ENCODE data around the gene SLC2A11.
A peak's percentile ranks its signal among the peaks of the same experiment; 100 is the strongest.

SLC2A11 gene

DNA sequence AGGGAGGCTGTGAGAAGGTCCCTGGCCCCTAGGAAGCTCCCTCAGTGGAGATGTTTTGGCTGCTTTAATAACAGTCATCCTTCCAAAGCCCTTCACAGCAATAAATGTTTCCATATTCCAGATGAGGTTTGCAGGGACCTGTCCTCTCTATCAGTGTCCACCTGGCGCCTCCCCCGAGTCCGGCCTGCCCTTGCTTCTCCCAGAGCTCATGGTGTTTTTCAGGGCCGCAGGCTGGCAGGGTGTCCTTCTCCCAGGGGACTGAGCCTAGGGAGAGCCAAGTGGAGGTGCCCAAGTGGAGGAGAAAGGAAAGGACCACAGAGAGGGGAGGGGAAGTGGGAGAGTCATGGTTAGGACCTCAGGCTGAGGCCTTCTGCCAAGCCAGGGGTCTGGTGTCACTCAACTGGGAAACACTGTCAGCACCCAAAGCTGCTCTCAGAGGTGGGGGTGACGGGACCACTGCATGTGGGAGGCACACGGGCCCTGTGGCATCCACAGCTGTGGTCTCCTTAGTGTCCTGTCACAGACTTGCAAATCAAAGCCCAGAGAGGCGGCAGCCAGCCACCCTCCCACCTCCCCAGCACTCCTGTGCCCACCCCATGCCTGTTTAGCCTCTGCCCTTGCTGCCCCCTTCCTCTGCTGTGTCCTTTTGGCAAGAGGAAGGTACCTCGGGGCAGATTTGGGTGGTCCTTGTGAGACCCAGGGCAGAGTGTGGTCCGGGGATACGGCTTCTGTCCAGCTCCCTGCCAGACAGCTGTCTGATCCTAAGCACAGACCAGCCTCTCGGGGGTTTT is 25.3 kb upstream of the SLC2A11 start:
- DNase-seq = no peak

DNA sequence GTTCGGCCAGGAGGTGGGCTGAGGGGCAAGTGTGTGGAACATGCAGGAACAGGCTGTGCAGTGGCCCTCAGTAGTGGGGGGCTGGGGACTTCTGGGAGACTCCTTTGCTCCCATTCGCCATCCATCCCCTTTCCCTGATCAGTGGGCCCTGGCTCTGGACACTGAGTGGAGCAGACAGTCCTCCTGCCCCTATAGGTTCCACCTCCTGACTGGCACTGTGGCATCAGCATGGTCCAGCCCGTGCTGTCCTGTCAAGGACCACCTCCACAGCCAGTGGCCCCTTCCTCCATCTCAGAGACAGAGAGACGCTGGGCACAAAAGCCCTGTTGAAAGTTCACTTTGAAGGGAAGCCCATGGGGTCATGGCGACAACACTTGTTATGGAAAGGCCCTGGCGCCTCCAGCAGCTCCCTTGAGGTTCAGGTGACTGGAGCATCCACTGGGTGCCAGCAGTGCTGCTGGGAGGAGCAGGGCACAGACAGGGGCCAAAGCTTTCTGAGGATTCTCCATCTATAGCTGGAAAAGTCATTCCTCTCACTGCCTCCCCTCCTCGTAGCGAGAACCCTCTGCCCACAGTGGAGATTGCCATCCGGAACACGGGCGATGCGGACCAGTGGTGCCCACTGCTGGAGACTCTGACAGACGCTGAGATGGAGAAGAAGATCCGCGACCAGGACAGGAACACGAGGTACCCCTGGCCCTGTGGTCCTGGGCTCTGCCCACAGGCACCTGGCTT is 24.5 kb upstream of the SLC2A11 start:
- DNase-seq = no peak

DNA sequence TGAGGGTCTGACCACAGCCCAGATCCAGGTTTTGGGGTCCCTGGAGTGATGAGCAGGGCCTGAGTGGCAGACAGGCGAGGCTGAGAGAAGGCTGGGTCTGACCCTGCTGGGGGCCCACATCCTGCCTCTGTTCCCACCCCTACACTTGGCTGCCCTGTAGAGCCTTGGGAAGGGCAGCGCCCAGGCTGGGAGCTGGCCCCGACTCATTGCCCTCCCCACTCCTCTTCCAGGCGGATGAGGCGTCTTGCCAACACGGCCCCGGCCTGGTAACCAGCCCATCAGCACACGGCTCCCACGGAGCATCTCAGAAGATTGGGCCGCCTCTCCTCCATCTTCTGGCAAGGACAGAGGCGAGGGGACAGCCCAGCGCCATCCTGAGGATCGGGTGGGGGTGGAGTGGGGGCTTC is 23.8 kb upstream of the SLC2A11 start:
- no peak for DNase-seq

DNA sequence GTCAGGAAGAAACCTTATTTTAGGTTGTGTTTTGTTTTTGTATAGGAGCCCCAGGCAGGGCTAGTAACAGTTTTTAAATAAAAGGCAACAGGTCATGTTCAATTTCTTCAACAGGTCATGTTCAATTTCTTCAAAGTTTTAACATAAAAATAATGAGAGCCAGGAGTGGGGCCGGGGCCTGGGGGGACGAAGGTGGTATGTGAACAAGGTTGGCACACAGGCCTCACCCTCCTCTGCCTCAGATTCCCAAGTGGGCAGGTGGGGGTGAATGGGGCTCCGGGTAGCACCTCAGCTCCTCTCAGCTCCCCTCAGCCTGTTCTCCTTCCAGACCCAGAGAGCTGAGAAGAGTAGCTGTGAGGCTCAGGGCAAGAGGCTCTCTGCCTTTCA is 23.3 kb upstream of the SLC2A11 start:
- DNase-seq = no peak

DNA sequence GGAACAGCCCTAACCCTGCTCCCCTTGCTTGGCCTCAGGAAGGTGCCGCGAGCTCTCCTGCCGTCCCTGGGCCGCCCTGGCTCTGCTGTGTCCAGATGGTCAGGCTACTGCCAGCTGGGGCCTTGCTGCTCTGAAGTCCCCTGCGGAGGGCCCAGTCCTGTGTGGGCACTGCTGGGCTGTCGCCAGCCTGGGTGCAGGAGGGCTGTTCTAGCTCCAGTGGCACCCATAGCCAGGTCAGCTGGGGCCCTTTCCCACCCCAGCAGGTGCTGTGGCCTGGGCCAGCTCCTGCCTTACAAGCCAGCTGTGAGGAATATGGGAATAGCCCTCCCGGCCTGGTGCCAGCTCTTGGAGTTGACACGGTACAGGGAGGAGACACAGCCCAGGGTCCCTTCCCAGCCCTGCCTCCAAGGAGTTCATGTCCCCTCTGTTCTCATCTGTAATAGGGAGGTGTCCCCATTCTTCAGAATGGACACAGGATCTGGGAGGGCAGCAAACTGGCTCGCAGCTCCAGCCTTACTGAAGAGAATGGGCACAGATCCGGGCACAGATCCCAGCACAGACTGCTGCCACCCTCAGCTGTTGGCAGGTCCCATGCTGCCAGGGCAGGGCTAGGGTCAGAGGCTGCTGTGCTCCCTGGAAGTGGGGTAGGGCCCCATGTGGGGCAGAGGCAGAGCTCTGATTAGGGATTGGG is 22.7 kb upstream of the SLC2A11 start:
- DNase-seq = no peak

DNA sequence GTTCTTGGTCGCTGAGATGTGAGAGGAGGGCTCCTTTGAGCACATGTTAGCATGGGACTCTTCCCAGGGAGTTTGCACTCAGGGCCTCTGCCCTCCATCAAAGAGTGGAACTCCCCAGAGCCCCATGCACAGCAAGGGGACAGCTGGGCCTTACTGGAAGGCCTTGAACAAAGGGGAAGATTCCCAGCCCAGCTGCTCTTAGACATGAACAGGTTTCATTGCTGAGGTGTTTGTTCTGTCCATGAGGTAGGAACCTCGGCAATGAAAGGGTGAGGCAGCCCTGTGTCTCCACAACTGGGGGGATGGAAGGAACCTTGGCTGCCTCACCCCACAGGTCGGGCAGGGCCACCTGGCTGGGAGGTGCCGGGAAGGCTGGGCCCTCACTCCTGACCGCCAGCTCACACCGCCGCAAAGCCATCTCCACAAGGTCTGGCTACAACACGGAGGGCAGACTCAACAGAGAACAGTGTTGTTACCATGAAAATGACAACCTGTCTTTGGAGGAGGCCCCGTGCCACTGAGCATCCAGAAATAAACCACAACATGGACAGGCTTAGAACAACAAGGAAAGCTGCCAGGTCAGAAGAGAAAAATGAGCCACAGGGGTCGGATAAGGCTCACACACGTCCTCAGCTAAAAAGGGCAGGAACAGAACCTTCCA is 22.1 kb upstream of the SLC2A11 start:
- no peak for DNase-seq

DNA sequence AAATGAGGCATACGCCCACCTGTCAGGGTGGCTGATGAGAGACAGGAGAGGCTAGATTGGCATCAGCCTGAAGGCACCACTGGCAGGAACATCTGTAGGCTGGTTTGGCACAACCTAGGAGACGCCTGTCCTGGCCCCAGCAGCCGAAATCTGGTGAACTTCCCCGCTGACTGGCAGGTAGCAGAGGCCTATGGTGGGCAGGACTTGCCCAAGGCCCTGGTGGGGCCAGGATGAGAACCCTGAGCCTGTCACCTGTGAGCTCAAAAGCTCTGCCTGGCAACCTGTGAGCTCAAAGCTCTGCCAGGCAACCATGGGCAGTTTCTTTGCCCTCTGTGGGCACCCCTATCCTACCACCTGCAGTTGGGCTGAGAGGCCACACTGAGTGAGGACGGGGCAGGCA is 21.4 kb upstream of the SLC2A11 start:
- DNase-seq = no peak

DNA sequence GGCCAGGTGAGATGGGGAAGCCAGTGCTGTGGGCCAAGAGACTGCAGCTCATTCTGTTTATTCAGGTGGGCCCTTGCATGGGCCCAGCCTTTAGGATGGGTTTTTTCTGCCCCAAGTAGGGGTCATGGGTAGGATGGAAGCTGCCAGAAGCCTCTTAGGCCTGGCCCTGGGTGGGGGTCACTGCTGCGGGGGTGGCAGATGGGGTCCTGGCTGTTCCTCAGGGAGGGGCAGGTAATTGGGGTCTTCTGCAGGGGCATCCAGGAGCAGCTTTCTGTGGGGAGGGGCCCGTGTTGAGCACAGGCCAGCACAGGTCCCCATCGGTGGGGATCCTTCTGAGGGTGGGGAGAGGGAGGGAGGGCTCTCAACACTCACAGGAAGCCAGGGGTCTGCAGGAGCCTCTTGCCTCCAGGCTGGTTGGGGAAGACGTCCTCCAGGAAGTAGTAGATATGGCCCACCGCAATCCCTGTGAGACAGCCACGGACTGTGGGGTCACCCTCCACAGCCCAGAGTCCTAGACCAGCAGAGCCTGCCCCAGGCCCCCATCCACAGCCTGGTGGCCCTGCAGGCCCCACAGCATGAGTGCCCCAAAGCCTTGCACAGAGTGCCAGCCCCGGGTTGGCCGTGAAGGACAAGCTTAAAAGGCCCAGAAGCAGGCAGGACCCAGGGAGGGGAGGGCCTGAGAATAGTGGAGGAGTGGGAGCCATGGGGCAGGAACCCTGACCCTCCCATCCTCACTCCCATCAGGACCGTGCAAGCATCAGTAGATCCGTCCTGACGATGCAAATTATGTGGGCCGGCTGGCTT is 20.8 kb upstream of the SLC2A11 start:
- no peak for DNase-seq

DNA sequence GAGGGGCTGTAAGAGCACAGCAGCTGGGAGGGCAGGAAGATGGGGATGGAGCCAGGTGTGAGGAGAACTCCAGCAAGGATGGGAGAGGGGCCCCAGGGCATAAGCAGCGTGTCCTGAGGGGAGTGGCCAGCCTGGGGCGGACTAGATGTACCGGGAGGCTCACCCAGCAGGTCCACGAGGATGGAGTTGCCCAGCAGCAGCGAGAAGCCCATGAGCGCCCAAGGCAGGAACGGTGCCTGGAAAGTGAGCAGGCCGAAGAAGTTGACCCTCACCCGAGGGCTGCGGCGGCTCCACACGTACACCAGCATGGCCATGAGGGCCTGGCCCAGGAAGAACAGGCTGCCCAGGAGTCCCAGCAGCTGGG is 20.2 kb upstream of the SLC2A11 start:
- DNase-seq = no peak

DNA sequence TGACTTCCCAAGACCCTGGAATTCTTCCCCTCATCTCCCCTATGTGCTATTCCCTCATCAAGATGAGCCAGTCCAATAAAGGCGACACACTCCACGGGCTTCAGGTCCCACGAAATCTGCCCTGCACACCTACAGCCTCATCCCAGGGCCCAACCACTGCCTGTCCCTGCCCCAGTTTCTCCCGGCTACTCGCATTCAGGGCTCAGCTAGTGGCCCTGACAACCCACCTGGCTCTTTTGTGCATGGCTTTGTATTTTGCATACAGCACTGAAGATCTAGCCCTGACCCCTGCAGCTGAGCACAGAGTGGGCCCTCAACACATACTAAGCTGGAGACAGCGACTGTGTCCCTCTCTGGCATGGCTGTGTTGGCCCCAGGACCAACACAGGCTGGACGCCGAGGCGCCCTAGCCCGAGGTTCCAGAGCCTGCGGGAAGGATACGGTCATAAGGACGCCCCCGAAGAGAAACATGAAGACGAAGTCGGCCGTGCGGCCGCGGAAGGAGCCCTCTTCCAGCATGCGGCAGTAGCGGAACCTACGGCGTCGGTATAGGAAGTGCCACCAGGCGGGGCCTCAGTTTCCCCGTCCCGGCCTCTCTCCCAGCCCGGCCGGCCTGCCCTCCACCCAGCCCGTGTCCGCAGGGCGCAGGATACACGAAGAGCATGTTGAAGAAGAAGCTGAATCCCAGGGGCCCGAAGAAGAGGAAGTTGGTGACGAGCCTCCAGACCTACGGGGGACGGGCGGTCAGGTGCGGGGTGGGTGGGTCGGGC is 19.6 kb upstream of the SLC2A11 start:
- peak; percentile 43 to 45 for DNase-seq

DNA sequence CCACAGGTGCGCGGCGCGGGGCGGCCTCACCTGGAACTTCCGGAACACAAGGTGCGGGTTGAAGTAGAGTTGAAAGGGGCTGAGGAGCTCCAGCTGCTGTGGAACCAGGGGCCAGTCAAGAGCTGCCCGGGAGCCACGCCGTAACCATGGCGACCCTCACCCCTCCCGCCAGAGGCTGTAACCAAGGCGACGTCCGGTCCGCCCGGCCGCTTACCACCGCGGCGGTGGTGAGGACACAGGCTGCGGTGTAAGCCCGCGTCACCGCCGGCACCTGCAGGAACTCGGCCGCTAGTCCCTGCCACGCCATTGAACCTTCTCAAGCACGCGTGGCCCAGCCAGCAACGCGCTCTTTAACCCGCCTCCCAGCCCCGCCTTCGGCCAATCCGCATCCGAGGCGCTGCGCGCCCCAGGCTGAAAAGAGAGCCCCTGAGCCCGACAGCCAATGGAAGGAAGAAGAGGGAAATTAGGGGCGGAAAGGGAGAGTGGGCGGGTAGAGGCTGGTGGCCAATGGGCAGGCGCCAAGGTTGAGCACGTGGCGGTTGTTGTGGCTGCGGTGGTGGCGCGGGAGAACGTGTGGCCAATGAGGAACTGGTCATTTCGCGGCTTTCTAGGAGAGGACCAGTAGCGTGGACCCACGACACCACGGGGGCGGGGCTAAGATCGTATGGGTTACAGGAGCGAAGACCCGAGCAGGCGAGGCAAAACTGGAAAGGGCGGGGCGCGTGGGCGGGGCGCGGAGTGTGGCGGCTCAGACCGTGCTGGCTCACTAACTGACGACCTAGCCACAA is 18.8 kb upstream of the SLC2A11 start, which contains the start of gene DERL3:
DERL3 (minus strand) TSS at position 326 of the 788 bp plus-strand sequence; CDS start at position 307, 19 bp downstream.
- DNase-seq = peak; percentile 99

DNA sequence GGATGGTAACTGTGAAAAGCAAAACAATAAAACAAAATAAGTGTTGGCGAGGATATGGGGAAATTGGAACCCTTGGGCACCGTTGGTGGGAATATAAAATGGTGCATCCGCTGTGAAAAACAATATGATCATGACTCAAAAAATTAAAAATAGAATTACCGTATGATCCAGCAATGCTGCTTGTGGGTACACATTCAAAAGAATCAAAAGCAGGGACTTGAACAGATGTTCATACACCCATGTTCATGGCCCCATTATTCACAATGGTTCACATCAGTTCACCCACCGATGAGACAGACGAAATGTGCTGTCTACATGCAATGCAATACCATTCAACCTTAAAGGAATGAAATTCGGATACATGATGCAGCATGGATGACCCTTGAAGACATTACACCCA is 17.6 kb upstream of the SLC2A11 start:
- DNase-seq = no peak

DNA sequence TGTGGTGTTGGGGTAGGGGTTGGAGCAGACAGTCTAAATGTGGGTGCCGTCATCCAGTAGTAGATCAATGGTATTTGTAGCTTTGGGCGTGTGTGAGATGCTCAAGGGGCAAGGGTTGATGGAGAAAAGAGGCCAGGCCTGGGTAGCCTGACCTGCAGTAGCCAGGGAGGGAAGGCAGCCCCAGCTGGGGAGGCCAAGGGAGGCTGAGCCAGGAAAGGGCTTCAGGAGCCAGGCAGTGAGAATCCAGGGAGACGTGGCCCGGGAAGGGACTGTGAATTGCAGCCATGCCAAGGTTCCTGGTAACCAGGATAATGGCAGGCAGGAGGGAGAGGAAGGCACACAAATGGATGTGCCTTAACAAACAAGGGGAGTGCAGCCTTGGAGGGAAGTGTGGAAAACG is 16.4 kb upstream of the SLC2A11 start:
- no peak for DNase-seq

DNA sequence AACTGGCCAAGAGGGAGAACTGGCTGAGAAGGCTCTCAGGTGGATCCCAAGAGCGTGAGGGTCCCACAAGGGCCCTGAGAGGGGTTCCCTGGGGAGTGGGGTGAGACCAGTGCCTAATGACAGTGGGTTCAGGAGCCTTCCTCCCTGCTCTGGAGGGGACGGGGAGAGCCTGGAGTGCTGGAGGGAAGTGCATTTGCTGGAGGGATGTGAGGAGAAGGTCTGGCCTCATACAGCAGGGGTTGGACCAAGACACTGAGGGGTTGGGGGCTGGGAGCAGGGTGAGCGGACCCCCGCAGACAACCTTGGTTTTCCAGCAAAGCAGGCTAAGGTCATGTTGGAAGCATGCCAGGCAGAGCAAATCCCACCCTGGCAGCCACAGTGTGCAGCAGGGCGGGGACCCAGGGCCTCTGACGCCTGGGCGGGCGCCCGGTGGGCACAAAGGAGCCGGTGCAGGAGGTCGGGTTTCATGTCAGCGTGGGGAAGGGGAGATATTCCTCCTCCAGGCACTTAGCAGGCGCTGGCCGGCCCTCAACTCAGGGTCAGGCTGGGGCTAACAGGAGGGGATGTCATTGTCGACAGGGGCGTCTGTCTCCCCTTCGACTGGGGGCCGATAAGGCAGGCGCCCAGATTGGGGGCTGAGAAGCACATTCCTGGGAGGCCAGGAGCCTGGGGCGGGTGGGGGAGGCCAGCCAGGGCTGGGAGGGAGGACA is 15.8 kb upstream of the SLC2A11 start:
- no peak for DNase-seq

DNA sequence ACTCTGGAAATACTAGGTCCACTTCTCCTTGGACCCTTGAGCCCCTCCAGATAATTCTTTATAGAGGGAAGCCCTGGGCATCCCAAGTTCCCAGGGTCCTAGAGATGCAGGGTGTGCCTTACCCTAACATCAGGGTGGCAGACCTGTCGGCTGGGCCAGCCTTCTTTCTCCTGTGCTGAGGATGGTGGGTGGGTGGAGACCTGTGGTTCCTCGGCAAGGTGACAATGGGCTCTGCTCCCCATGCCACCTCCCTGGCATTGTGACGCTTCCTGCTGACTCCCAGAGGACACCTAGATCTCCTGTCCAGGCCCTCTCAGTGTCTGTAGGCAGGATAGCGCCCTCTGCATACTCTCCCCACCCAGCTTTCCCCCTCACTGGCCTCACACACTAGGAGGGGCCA is 15.1 kb upstream of the SLC2A11 start:
- no peak for DNase-seq

DNA sequence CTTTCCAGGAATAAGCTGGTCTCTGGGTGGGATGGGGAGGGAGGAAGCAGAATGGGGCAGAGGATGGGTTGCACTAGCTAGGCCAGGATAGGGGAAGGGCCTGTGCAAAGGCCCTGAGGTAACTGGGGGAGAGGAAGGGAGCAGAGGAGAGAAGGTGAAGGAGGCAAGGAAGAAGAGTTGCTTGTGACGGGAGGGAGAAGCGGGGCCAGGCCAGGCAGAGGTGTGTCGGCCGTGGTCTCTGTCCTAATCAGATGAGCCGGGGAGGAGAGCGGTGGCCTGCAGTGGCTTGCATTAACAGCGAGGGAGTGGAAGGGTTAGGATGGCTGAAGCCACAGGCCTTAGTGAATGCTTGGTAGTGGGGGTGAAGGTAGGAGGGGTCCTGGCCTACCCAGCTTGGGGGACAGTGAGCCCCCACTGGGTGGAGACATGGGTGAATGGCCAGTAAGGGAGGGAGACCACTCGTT is 12.9 kb upstream of the SLC2A11 start:
- no peak for DNase-seq

DNA sequence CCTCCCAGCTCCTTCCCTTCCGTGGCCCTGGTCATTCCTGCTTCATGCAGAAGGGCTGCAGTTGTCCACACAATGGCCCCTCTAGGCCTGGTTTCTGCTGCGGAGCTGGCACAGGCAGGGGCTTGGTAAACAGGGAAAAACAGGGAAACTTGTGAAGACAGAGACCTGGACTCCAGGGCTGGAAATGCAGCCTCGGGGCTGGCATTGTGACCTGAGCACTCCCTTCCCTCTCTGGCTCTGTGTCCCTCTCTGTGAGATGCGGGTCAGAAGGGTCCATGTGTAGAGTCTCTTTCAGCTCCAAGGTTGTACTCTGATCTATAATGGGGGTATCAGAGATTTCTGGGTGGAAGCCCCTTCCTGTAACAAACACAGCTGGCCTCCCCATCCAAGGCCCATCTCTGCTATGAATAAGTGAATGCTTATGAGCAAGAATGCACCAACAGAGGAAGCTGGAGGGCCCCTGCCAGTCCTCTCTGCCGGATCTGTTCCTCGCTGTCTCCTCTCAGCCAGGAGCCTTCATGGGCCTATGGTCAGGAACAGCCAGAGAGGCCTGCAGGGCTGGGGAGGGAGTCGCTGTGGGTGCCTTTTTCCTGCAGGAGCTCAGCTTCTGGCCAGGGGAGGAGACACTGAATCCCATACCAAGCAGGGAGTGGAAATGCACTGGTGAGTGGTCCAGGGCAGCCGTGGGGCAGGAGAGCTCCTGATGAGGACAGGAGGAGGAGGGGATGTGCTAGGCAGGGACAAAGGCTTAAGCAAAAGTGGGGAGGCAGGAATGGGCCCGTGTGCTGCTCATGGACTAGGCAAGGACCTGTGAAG is 12.2 kb upstream of the SLC2A11 start:
- DNase-seq = no peak

DNA sequence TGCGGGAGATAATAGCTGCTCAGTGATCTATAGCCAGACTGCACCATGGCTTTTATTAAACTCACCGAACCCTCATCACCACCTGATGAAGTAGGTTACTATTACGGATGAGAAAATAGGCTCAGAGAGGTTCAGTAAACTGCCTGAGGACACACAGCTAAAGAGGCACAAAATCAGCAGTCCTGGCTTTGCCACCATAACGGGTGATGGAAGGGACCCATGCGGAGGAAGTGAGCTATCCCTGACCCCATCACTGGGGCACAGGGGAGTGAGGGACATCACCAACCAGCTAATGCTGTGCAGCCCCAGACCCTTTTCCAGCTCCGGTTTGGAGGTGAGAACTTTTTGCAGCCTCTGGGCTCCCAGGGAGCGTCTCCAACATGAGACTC is 11.6 kb upstream of the SLC2A11 start:
- no peak for DNase-seq

DNA sequence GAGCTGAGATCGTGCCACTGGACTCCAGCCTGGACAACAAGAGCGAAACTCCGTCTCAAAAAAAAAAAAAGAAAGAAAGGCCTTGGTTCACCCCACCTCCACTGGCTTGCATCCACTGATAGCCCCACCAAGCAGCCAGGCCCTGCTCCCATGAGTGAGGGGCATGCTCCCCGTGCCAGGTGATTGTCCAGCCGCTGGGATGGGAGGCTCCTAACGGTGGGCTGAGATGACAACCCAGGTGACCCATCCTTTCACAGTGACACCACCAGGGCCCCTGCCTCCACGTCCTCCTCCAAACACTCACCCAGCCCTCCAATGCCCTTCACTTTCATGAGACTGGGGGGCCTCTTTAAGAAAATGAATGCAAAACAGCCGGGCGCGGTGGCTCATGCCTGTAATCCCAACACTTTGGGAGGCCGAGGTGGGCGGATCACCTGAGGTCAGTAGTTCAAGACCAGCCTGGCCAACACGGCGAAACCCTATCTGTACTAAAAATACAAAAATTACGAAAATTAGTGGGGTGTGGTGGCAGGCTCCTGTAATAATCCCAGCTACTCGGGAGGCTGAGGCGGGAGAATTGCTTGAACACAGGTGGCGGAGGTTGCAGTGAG is 10.3 kb upstream of the SLC2A11 start:
- DNase-seq = no peak
